GM12864 (cell line): ENCODE results near the gene FBXL14.

Experiments used
- DNase-seq: peaks from one replicate; pipeline ENCODE4 v3.0.0-alpha.2; 2011; ENCODE audit warnings: low read depth
- H3K4me3 ChIP-seq: 2 replicates; pipeline ENCODE4 v1.5.1; 2011; ENCODE audit warnings: mild to moderate bottlenecking, low read depth, low read length, control low read depth
- TF ChIP-seq, protein P1 (sequence below): IDR thresholded peaks from 2 replicates; pipeline ENCODE4 v1.5.1; 2011; ENCODE audit warnings: low read depth, mild to moderate bottlenecking, moderate library complexity, low read length, control low read depth, inconsistent platforms; ENCODE audit errors: missing control alignments

The FBXL14 gene

DNA sequence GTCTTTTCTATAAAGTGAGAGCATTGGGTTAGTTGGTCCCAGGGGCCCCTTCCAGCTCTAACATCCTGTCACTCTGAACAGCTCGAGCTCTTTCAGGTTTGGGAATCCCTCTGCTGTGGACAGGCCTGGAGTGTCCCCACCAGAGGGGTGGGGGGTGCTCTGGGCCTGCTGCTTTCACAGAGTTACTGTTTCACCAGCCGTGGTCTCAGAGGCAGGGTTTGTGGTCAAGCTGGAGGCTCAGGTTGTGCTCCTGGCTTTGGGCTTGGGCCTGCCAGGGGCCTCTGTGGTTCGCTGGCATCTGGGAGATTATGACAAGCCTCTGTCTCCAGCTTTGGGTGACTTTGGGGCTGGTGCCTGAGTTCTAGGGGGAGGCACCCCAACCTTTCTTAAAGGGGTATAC, 59.6 kb downstream of the FBXL14 start:
- H3K4me3 ChIP-seq, result peak overlapping the region; percentile 15
- TF ChIP-seq, protein P1, sequence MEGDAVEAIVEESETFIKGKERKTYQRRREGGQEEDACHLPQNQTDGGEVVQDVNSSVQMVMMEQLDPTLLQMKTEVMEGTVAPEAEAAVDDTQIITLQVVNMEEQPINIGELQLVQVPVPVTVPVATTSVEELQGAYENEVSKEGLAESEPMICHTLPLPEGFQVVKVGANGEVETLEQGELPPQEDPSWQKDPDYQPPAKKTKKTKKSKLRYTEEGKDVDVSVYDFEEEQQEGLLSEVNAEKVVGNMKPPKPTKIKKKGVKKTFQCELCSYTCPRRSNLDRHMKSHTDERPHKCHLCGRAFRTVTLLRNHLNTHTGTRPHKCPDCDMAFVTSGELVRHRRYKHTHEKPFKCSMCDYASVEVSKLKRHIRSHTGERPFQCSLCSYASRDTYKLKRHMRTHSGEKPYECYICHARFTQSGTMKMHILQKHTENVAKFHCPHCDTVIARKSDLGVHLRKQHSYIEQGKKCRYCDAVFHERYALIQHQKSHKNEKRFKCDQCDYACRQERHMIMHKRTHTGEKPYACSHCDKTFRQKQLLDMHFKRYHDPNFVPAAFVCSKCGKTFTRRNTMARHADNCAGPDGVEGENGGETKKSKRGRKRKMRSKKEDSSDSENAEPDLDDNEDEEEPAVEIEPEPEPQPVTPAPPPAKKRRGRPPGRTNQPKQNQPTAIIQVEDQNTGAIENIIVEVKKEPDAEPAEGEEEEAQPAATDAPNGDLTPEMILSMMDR, result no peak
- no peak for DNase-seq

DNA sequence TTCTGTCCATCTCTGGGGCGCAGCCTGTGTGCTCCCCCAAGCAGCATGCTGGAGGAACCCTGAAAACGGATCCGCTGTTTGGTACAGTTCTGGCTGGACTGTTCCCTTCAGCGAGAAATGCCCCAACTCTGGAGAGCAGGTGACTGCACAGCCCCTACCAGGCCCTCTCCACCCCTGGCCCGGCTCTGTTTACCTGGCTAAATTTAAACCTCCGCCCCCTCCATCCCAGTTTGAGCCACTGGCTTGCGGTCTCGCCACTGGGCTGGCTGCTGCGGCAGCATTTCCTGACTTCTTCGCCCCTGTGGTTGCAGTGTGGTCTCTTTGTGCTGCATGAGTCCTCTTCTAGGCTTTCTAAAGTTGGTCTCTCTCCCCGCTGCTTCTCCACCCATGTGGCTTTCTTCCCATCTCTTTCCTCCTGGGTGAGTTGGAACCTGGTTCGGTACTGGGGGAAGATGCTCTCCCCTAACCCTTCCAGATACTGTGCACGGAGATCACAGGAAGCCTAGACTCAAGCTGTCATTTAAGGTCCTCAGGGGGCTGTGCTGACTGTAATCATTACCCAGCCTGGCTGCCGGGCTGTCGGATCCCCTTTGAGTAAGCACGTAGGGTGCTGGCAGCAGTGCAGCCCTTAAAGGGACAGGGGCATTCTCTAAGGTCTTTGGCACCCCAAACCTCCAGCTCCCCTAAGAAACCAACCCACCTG, 60.6 kb downstream of the FBXL14 start:
- peak overlapping the region; percentile 74 for H3K4me3 ChIP-seq
- TF ChIP-seq, protein P1, result no peak
- DNase-seq, result peak; percentile 57

DNA sequence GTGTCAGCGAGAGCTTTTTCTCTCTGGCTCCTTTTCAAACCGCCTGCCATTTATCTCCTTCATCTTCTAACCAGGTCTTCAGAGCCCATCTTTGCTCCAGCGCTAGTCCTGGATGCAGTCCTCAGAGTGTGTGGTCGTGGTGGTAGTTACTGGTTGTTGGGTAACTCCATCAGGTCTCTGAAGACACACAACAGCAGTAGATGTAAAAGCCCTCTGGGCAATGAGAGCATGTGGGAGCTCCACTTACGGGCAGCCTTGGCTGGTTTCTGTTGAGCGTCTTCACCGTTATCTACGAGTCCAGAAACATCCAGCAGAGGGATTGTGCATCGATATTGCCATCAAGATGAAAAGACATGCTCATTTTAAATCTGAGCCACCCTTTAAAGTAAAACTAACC, 61.2 kb downstream of the FBXL14 start:
- no peak for DNase-seq
- TF ChIP-seq, protein P1, result peak; percentile 42
- peak overlapping the region; percentile 74 for H3K4me3 ChIP-seq

DNA sequence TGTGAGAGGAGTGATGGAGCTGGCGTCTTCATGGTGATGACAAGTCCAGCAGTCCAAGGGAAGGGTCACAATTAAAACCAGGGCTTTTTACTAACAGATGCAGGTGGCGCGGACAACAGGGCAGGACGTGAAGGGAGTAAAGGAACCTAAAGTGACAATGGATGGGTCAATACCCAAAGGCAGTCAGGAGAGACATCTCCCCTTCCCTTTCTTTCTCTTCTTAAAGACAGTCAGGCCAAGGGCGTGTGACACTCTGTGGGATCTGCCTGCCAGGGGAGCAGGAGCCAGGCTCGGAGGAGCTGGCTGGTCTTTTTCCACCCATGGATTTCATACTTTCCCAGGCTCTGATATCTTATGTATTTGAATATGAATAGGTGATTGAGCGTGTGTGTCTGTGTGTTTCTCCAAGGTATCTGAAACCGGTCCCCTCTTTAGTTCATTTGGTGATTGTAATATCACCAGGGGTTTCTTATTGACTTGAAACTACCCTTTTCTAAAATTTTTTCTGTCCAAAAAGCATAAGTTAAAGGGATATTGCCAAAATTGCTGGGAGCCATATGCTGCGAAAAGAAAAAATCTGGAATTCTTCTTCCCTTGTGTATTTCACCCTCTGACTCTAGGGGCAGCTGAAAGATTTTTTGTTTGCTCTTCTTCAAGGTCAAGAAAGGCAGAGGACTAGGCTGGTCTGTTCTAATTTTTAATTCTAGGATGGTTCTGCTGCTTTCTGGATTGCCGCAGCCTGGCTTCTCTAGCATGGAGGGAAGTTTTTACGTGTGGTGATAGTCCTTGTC, 61.8 kb downstream of the FBXL14 start:
- DNase-seq, result no peak
- TF ChIP-seq, protein P1, result no peak
- H3K4me3 ChIP-seq, result peak overlapping the region; percentile 74

DNA sequence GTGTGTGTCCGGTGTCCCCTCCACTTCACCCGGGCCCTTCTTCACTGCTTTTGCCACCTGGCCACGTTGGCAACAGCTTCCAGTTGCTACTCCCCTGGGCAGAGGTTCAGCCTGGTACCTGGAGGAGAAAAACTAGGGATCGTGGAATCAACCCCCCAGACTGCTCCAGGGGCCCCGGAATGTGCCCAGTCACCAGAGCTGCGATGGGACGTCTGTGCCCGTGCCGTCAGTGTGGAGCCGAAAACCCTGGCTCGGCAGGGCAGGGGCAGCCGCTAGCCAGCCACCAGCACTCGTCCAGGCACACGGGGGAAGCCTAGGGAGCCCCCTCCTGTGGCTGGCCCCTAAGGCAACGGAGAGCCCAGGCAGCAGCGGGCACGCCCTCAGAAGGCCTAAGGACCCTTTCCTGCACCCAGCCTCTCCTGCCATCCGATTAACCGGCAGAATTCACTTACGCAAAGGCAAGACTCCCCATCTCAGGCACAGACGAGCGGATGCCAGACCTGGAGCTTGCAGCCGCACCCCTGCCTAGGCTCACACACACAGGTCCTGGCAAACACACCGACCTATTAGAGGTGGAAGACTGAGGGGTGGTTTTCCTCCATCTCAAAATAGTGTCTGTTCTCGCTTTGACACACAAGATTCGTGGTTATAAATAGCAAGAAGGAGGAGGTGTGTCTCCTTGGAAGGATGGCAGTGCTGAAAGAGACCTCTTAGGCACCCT, 62.6 kb downstream of the FBXL14 start:
- H3K4me3 ChIP-seq, result peak overlapping the region; percentile 74
- DNase-seq, result peak; percentile 40
- TF ChIP-seq, protein P1, result no peak

DNA sequence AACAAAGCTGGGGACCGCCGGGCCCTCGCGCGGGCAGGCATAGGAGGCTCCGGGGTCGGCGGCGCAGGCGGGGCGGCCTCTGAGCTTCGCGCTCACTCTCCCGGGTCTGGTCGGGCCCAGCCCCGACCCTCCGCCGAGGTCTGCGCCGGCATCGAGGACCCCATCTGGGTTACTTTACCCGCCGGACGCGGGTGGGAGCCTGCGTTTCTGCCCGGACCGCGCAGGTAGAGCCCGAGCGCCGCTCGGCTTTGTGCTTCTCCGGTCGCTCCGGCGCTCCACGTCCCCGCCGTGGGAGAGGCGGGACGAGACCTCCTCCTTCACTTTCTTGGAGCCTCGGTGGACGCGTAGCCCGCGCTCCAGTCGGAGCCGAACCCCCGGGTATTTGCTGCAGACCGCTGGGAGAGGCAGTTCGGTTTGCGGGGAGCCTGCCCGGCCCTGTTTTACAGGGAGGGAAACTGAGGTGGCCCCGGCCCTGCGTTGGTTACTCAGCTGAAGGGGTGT, 63.2 kb downstream of the FBXL14 start:
- peak overlapping the region; percentile 74 for H3K4me3 ChIP-seq

More for the DNA sequence above, 63.2 kb downstream of the FBXL14 start:
- DNase-seq, result no peak
- TF ChIP-seq, protein P1, result no peak
